GM12878 (cell line): ENCODE measurements around the gene DCC. TPM values are rescaled to one million over a fixed set of nuclear protein-coding genes. Genes with fewer than 3 reads are reported as not detected.

Experiments
- ATAC-seq: fragments of 200-7000 bp; cut with Tn5 transposase; 3 replicates; pipeline ENCODE4 v1.9.1; 2020; ENCODE audit warnings: mild to moderate bottlenecking, moderate library complexity
- BruUV-seq: library from RNA; stranded (reverse); fragments of 400-500 nt; replicated peaks from 2 replicates; lab custom pipeline; 2021; lab: Mats Ljungman, UMichigan
- CTCF ChIA-PET: fragments of 300-600 bp; sonication (Branson Sonifier 250); formaldehyde crosslinking; extraction: SDS; loops from one replicate; lab custom pipeline; 2021; ENCODE audit warnings: inconsistent platforms; lab: Yijun Ruan, JAX
- POLR2A ChIA-PET: fragments of 350-600 bp; formaldehyde crosslinking; extraction: SDS; loops from one replicate; lab custom pipeline; 2021; ENCODE audit warnings: inconsistent platforms; lab: Charles Lee
- RAD21 ChIA-PET: fragments of 300-600 bp; sonication (Branson Sonifier 250); formaldehyde crosslinking; loops from one replicate; lab custom pipeline; 2023; ENCODE audit warnings: antibody characterized with exemption; ENCODE audit not compliant: unreplicated experiment; lab: Charles Lee
- SMC1A ChIA-PET: fragments of 300-600 bp; sonication (Branson Sonifier 250); formaldehyde crosslinking; loops from one replicate; lab custom pipeline; 2023; ENCODE audit not compliant: unreplicated experiment, uncharacterized antibody; lab: Charles Lee
- DNase-seq: peaks from one replicate; pipeline ENCODE4 v3.0.0-alpha.2; 2011; ENCODE audit warnings: low read depth, low spot score
- FAIRE-seq: peaks from 3 replicates; lab custom pipeline; 2011; peaks lifted over from hg19 to GRCh38; lab: Jason Lieb, UNC
- H2AFZ ChIP-seq: 2 replicates; pipeline ENCODE4 v1.6.0; 2011; ENCODE audit warnings: low read depth, low read length, control low read depth; ENCODE audit not compliant: control insufficient read depth
- H3K27ac ChIP-seq: 2 replicates; pipeline ENCODE4 v1.5.1; 2011; ENCODE audit warnings: control low read depth; ENCODE audit not compliant: control insufficient read depth, insufficient read depth
- H3K27me3 ChIP-seq, 2 experiments: replicated peaks in 1 of 2; 2 replicates each; pipeline versions ENCODE4 v1.6.0 to v1.6.1; 2011; ENCODE audit warnings: low read length in 1 of 2; ENCODE audit not compliant: control insufficient read depth in 2 of 2, insufficient read depth in 2 of 2
- H3K36me3 ChIP-seq, 2 experiments: 2 replicates each; pipeline ENCODE4 v1.5.1; 2011; ENCODE audit warnings: low read length in 1 of 2; ENCODE audit not compliant: control insufficient read depth in 2 of 2, insufficient read depth in 2 of 2
- H3K4me1 ChIP-seq: 2 replicates; pipeline ENCODE4 v1.6.1; 2011; ENCODE audit warnings: mild to moderate bottlenecking, low read length, moderate library complexity, mixed read lengths; ENCODE audit not compliant: control insufficient read depth, insufficient read depth
- H3K4me2 ChIP-seq: 2 replicates; pipeline ENCODE4 v1.6.0; 2011; ENCODE audit warnings: control low read depth; ENCODE audit not compliant: control insufficient read depth, insufficient read depth
- H3K4me3 ChIP-seq: fragments of 200-600 bp; sonication (generic); 2 replicates; pipeline ENCODE4 v1.5.1; 2016
- H3K79me2 ChIP-seq: 2 replicates; pipeline ENCODE4 v1.6.0; 2011; ENCODE audit warnings: low read length; ENCODE audit not compliant: control insufficient read depth, insufficient read depth
- H3K9ac ChIP-seq: 2 replicates; pipeline ENCODE4 v1.8.0; 2011; ENCODE audit warnings: low read length, control low read depth, mixed read lengths; ENCODE audit not compliant: control insufficient read depth, insufficient read depth
- H3K9me3 ChIP-seq: replicated peaks from 3 replicates; pipeline ENCODE4 v1.5.1; 2011; ENCODE audit warnings: mild to moderate bottlenecking, low read length; ENCODE audit not compliant: control insufficient read depth, insufficient read depth
- H4K20me1 ChIP-seq: 2 replicates; pipeline ENCODE4 v1.6.0; 2011; ENCODE audit not compliant: control insufficient read depth, insufficient read depth
- EP300 ChIP-seq, 2 experiments: fragments of 150-350 bp in 1 of 2; IDR thresholded peaks; 2 replicates each; pipeline ENCODE4 v1.6.1; 2011 to 2012; ENCODE audit warnings: low read depth in 2 of 2, low read length in 2 of 2, borderline replicate concordance in 1 of 2, improper control_type of control experiment in 1 of 2, inconsistent platforms in 1 of 2; ENCODE audit not compliant: control insufficient read depth in 1 of 2
- RCOR1 ChIP-seq: conservative IDR thresholded peaks from 2 replicates; pipeline ENCODE4 v1.6.1; 2012; ENCODE audit warnings: low read depth, low read length, improper control_type of control experiment
- ZNF24 ChIP-seq: fragments of 450-650 bp; IDR thresholded peaks from 2 replicates; pipeline ENCODE4 v1.6.1; 2017; ENCODE audit warnings: antibody characterized with exemption, mild to moderate bottlenecking
- WGBS: methylation state at CpG from one replicate; pipeline ENCODE4 v1.1.6; 2016; ENCODE audit warnings: low lambda C conversion rate; ENCODE audit not compliant: insufficient replicate concordance, insufficient coverage; ENCODE audit errors: missing lambda C conversion rate; 5-methylcytosine and 5-hydroxymethylcytosine counted together
- in situ Hi-C: fragments of 300-500 bp; cut with MboI; formaldehyde crosslinking; loops from 9 replicates; pipeline ENCODE4 v1.14.3; 2018; ENCODE audit warnings: mixed read lengths
- intact Hi-C: fragments of 100-400 bp; cut with micrococcal nuclease; formaldehyde crosslinking; loops from one replicate; pipeline ENCODE4 v1.14.2; 2022; ENCODE audit not compliant: unreplicated experiment
- polyA plus RNA-seq, 11 experiments: library from polyadenylated mRNA; depleted of rRNA in 4 of 11; unstranded in 6 of 11; stranded (reverse) in 5 of 11; fragments of >200 nt; fragmentation: Nextera tagmentation in 4 of 11; fragmentation: Illumina TruSeq in 1 of 11; extraction: Ambion mirVana in 4 of 11; extraction: Trizol in 1 of 11; gene quantifications; 1 replicate in 1 of 11; 2 replicates in 10 of 11; pipeline versions ENCODE4 v1.2.1 to v1.2.3, GENCODE V29; 2011 to 2016; ENCODE audit warnings: inconsistent platforms in 2 of 11, missing spikeins in 2 of 11, low read depth in 1 of 11
- total RNA-seq, 4 experiments: library from RNA; depleted of rRNA in 3 of 4; stranded (reverse); fragments of >200 nt in 3 of 4; fragmentation: Illumina TruSeq in 1 of 4; extraction: Trizol in 1 of 4; gene quantifications; 2 replicates each; pipeline versions ENCODE4 v1.2.1 to v1.2.3, GENCODE V29; 2013 to 2021
- TF ChIP-seq, protein P1 (sequence below): IDR thresholded peaks from 2 replicates; pipeline ENCODE4 v1.6.1; 2011; ENCODE audit warnings: low read depth, mild to moderate bottlenecking, low read length, moderate library complexity, borderline replicate concordance; ENCODE audit errors: extremely low read depth

The DCC gene
- total and polyA plus RNA-seq, 10 of the 15 experiments (the other 5 are each of a cell fraction or from before 2014, with no cell fraction given): 0.01 TPM; not detected in 9

DNA sequence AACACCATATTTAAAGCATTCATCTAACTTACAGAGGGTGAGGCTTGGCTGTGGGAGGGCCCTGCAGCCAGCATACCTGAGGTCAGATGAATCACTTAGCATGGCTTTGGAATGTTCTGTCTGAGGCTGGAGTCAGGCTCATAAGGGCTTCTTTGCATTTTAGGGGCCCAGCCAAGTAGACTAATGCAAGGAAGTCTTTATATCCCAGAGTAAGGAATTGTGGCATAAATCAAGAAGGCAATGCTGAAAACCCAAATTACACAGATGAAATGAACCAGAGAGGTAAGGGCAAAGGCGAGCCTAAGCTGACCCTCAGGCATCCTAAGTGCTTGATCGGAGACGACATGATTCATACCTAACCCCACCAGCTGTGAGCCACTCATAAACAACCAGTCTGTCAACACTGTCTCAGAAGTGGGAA, 383.6 kb downstream of the DCC start (continued):
- no peak for TF ChIP-seq EP300 (IDR thresholded peaks at IDR 0.05; ENCODE audit: borderline replicate concordance in 1 of 2, control insufficient read depth in 1 of 2, low read depth in 2 of 2, low read length in 2 of 2)
- TF ChIP-seq, protein P1, sequence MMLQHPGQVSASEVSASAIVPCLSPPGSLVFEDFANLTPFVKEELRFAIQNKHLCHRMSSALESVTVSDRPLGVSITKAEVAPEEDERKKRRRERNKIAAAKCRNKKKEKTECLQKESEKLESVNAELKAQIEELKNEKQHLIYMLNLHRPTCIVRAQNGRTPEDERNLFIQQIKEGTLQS: no peak
- TF ChIP-seq, all 136 proteins: peak for 0

DNA sequence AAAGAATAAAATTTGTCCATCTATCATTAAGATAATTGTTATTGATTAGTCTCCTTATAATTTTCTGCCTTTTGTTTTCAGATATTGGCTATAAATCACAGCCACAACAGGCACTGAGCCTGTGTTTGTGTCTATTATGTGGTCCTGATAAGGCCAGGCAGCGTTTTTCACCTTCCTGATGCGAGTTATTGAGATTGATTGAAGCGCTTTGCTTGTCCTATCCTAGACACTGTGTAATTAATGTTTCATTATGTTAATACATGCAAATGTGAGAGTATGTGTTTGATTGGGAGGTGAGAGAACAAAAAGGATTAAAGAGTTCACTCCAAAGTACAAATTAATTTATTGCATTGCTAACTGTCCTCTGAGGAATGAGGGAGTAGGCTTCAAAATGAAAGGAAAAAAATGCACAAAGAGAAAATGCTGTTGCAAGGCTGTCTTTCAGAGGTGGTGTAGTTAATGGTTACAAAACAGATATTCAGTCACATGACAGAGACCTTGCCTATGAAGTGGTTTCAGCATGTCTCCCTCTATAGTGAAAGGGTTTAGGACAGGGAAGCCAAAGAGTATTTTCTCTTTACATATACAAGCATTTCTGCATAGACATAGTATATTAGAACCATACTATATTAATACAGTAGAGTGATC, 391.1 kb downstream of the DCC start:
- ChIA-PET CTCF (no interaction called here), RAD21 (no interaction called here), SMC1A (no interaction called here), POLR2A (no interaction called here)
- Histone ChIP-seq H3K4me2 (no peak overlapping the region), H3K9ac (no peak overlapping the region), H3K4me3 (no peak overlapping the region), H4K20me1 (no peaks in the 10 kb centered on the region), H3K27ac (no peak overlapping the region), H3K27me3 (no peaks in the 10 kb centered on the region), H2AFZ (no peak overlapping the region), H3K9me3 (no peaks in the 10 kb centered on the region), H3K4me1 (no peaks in the 10 kb centered on the region), H3K79me2 (no peaks in the 10 kb centered on the region), H3K36me3 (no peaks in the 10 kb centered on the region)
- no TSS peak for BruUV-seq
- DNase-seq (no peak), FAIRE-seq (no peak), ATAC-seq (no peak)
- intact Hi-C loops (no loop called here), in situ Hi-C loops (no loop called here)
- no peak for TF ChIP-seq RCOR1
- no peak for TF ChIP-seq ZNF24
- 0% methylated on average over 3 of the region's 3 CpGs for WGBS
